ENCODE data around the gene JMJD4.

- TF ChIP-seq, protein P1, sequence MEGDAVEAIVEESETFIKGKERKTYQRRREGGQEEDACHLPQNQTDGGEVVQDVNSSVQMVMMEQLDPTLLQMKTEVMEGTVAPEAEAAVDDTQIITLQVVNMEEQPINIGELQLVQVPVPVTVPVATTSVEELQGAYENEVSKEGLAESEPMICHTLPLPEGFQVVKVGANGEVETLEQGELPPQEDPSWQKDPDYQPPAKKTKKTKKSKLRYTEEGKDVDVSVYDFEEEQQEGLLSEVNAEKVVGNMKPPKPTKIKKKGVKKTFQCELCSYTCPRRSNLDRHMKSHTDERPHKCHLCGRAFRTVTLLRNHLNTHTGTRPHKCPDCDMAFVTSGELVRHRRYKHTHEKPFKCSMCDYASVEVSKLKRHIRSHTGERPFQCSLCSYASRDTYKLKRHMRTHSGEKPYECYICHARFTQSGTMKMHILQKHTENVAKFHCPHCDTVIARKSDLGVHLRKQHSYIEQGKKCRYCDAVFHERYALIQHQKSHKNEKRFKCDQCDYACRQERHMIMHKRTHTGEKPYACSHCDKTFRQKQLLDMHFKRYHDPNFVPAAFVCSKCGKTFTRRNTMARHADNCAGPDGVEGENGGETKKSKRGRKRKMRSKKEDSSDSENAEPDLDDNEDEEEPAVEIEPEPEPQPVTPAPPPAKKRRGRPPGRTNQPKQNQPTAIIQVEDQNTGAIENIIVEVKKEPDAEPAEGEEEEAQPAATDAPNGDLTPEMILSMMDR (conservative IDR thresholded peaks at IDR 0.05; ENCODE audit: low read depth in 2 of 2), result no peak
- TF ChIP-seq POLR2AphosphoS5 (IDR thresholded peaks at IDR 0.05; ENCODE audit: low read depth) (no peak), EZH2 (IDR thresholded peaks at IDR 0.05; ENCODE audit: low read depth, unreplicated experiment) (no peak), EZH2phosphoT487 (IDR thresholded peaks at IDR 0.05; ENCODE audit: unreplicated experiment) (no peak)
- TF ChIP-seq, protein P2, sequence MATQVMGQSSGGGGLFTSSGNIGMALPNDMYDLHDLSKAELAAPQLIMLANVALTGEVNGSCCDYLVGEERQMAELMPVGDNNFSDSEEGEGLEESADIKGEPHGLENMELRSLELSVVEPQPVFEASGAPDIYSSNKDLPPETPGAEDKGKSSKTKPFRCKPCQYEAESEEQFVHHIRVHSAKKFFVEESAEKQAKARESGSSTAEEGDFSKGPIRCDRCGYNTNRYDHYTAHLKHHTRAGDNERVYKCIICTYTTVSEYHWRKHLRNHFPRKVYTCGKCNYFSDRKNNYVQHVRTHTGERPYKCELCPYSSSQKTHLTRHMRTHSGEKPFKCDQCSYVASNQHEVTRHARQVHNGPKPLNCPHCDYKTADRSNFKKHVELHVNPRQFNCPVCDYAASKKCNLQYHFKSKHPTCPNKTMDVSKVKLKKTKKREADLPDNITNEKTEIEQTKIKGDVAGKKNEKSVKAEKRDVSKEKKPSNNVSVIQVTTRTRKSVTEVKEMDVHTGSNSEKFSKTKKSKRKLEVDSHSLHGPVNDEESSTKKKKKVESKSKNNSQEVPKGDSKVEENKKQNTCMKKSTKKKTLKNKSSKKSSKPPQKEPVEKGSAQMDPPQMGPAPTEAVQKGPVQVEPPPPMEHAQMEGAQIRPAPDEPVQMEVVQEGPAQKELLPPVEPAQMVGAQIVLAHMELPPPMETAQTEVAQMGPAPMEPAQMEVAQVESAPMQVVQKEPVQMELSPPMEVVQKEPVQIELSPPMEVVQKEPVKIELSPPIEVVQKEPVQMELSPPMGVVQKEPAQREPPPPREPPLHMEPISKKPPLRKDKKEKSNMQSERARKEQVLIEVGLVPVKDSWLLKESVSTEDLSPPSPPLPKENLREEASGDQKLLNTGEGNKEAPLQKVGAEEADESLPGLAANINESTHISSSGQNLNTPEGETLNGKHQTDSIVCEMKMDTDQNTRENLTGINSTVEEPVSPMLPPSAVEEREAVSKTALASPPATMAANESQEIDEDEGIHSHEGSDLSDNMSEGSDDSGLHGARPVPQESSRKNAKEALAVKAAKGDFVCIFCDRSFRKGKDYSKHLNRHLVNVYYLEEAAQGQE (IDR thresholded peaks at IDR 0.05; ENCODE audit: unreplicated experiment), result no peak
- TF ChIP-seq, protein P3, sequence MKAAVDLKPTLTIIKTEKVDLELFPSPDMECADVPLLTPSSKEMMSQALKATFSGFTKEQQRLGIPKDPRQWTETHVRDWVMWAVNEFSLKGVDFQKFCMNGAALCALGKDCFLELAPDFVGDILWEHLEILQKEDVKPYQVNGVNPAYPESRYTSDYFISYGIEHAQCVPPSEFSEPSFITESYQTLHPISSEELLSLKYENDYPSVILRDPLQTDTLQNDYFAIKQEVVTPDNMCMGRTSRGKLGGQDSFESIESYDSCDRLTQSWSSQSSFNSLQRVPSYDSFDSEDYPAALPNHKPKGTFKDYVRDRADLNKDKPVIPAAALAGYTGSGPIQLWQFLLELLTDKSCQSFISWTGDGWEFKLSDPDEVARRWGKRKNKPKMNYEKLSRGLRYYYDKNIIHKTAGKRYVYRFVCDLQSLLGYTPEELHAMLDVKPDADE (IDR thresholded peaks at IDR 0.05), result no peak
These were observed 33.0 kb upstream of the JMJD4 start for GRCh38 chr1:227768125-227768439.

All from GM23338 (cell line).